H1 (cell line): Measurements from ENCODE around the gene ANAPC2. TPM values are rescaled to one million over a fixed set of nuclear protein-coding genes. Genes with fewer than 3 reads are reported as not detected.

ENCODE experiments used
- GABPA ChIP-seq: IDR thresholded peaks from 2 replicates; pipeline ENCODE4 v1.6.1; 2011; ENCODE audit warnings: mild to moderate bottlenecking, low read length, moderate library complexity, borderline replicate concordance; ENCODE audit not compliant: insufficient read depth
- KDM4A ChIP-seq: IDR thresholded peaks from one replicate; pipeline ENCODE4 v1.7.1; 2012; ENCODE audit warnings: low read depth, mild to moderate bottlenecking, moderate library complexity, low read length, inconsistent platforms; ENCODE audit not compliant: severe bottlenecking
- NRF1 ChIP-seq: IDR thresholded peaks from 2 replicates; pipeline ENCODE4 v1.6.1; 2011; ENCODE audit warnings: mild to moderate bottlenecking, low read depth, low read length, improper control_type of control experiment
- SAP30 ChIP-seq: fragments of 300-600 bp; sonication (generic); IDR thresholded peaks from 2 replicates; pipeline ENCODE4 v1.7.1; 2012; ENCODE audit warnings: low read length, moderate library complexity, mild to moderate bottlenecking, inconsistent platforms; ENCODE audit not compliant: insufficient read depth, insufficient replicate concordance
- polyA plus RNA-seq, 7 experiments: library from polyadenylated mRNA; depleted of rRNA in 3 of 7; stranded (reverse) in 5 of 7; unstranded in 2 of 7; fragments of >200 nt in 5 of 7; fragments of 200-250 nt in 2 of 7; gene quantifications; 1 replicate in 5 of 7; 2 replicates in 1 of 7; 4 replicates in 1 of 7; pipeline versions ENCODE4 v1.2.1 to v1.2.3, GENCODE V29; 2011 to 2013; ENCODE audit warnings: missing spikeins in 2 of 7, mixed read lengths in 2 of 7
- total RNA-seq: library from RNA; stranded (reverse); fragmentation: NEBNext Ultra II Directional; extraction: Animal tissue kit (Norgen Biotek cat#: 25700); gene quantifications from 2 replicates; pipeline ENCODE4 v1.2.1, GENCODE V29; 2021

The ANAPC2 gene
- total and polyA plus RNA-seq, 2 of the 8 experiments (the other 6 are each of a cell fraction or from before 2014, with no cell fraction given): 30.2 to 37.7 TPM

GRCh38 chr9:137139468-137140150, 48.8 kb downstream of the ANAPC2 start (continued):
- TF ChIP-seq KDM4A: no peak
- no peak for TF ChIP-seq GABPA
- TF ChIP-seq NRF1: no peak
- TF ChIP-seq SAP30: no peak
